WTC11 (cell line): ENCODE data around the gene CACUL1. TPM values are rescaled to one million over a fixed set of nuclear protein-coding genes. Genes with fewer than 3 reads are reported as not detected.

Source experiments
- ATAC-seq: fragments of 200-7000 bp; cut with Tn5 transposase; 2 replicates; pipeline ENCODE4 v1.10.0; 2021; ENCODE audit warnings: mild to moderate bottlenecking, moderate library complexity
- CTCF ChIA-PET: fragments of 300-600 bp; sonication (Branson Sonifier 250); formaldehyde crosslinking; loops from one replicate; lab custom pipeline; 2021; ENCODE audit warnings: antibody characterized with exemption; lab: Charles Lee
- POLR2A ChIA-PET: fragments of 350-600 bp; sonication (Branson Sonifier 250); formaldehyde crosslinking; loops from one replicate; lab custom pipeline; 2021; ENCODE audit warnings: antibody characterized with exemption; lab: Charles Lee
- DNase-seq: peaks from one replicate; pipeline ENCODE4 v3.0.0; 2021; ENCODE audit warnings: low spot score
- H3K27ac Mint-ChIP-seq: 2 replicates; pipeline ENCODE4 v1.8.0; 2021; ENCODE audit warnings: mixed read lengths
- H3K27me3 Mint-ChIP-seq: 2 replicates; pipeline ENCODE4 v1.8.0; 2021; ENCODE audit warnings: low read depth, mild to moderate bottlenecking, moderate library complexity, mixed read lengths
- H3K36me3 Mint-ChIP-seq: 2 replicates; pipeline ENCODE4 v1.8.0; 2021; ENCODE audit warnings: mixed read lengths
- H3K4me1 Mint-ChIP-seq: 2 replicates; pipeline ENCODE4 v1.8.0; 2022; ENCODE audit warnings: mixed read lengths
- H3K4me3 Mint-ChIP-seq: 2 replicates; pipeline ENCODE4 v1.8.0; 2021; ENCODE audit warnings: mild to moderate bottlenecking, moderate library complexity, mixed read lengths
- H3K9me3 Mint-ChIP-seq: 2 replicates; pipeline ENCODE4 v1.8.0; 2021; ENCODE audit warnings: mixed read lengths
- CBFB ChIP-seq: sonication (generic); formaldehyde crosslinking; IDR thresholded peaks from 2 replicates; pipeline ENCODE4 v1.8.1; 2022; ENCODE audit warnings: mild to moderate bottlenecking, low read depth, missing genetic modification reagents
- CTCF ChIP-seq: fragments of 200-600 bp; IDR thresholded peaks from 2 replicates; pipeline ENCODE4 v1.8.0; 2022; ENCODE audit warnings: antibody characterized with exemption
- E2F1 ChIP-seq: sonication (generic); formaldehyde crosslinking; IDR thresholded peaks from 2 replicates; pipeline ENCODE4 v1.8.0; 2022; ENCODE audit warnings: mild to moderate bottlenecking, missing genetic modification reagents
- ELF4 ChIP-seq: sonication (generic); formaldehyde crosslinking; IDR thresholded peaks from 2 replicates; pipeline ENCODE4 v1.8.1; 2022; ENCODE audit warnings: low read depth, mild to moderate bottlenecking, moderate library complexity, missing genetic modification reagents
- ESRRA ChIP-seq: sonication (generic); formaldehyde crosslinking; IDR thresholded peaks from 2 replicates; pipeline ENCODE4 v1.8.1; 2022; ENCODE audit warnings: mild to moderate bottlenecking, missing genetic modification reagents, borderline replicate concordance
- FOXJ3 ChIP-seq: sonication (generic); formaldehyde crosslinking; IDR thresholded peaks from 2 replicates; pipeline ENCODE4 v1.9.0; 2021; ENCODE audit warnings: missing genetic modification reagents, mild to moderate bottlenecking, borderline replicate concordance
- GRHL2 ChIP-seq: fragments of 250-450 bp; sonication (Bioruptor Pico); IDR thresholded peaks from 2 replicates; pipeline ENCODE4 v1.8.0; 2022; ENCODE audit warnings: mild to moderate bottlenecking, moderate library complexity; ENCODE audit not compliant: insufficient replicate concordance, severe bottlenecking
- HMGXB4 ChIP-seq: sonication (generic); formaldehyde crosslinking; IDR thresholded peaks from 2 replicates; pipeline ENCODE4 v1.8.1; 2023; ENCODE audit warnings: mild to moderate bottlenecking, moderate library complexity, missing genetic modification reagents
- JUN ChIP-seq: sonication (generic); formaldehyde crosslinking; IDR thresholded peaks from 2 replicates; pipeline ENCODE4 v1.8.0; 2023; ENCODE audit warnings: mild to moderate bottlenecking, missing genetic modification reagents
- NR3C1 ChIP-seq: sonication (generic); formaldehyde crosslinking; conservative IDR thresholded peaks from 2 replicates; pipeline ENCODE4 v1.8.1; 2023; ENCODE audit warnings: low read depth, mild to moderate bottlenecking, missing genetic modification reagents
- ZNF263 ChIP-seq: sonication (generic); formaldehyde crosslinking; IDR thresholded peaks from 2 replicates; pipeline ENCODE4 v1.8.1; 2022; ENCODE audit warnings: low read depth, mild to moderate bottlenecking, moderate library complexity, missing genetic modification reagents
- ZNF532 ChIP-seq: fragments of 250-450 bp; sonication (Bioruptor Pico); IDR thresholded peaks from 2 replicates; pipeline ENCODE4 v1.9.0; 2021; ENCODE audit warnings: mild to moderate bottlenecking, borderline replicate concordance
- total RNA-seq: library from RNA; stranded (reverse); gene quantifications from 3 replicates; pipeline ENCODE4 v1.2.3, GENCODE V29; 2021
- TF ChIP-seq, protein P1 (sequence below): sonication (generic); formaldehyde crosslinking; IDR thresholded peaks from 2 replicates; pipeline ENCODE4 v1.8.0; 2022; ENCODE audit warnings: missing genetic modification reagents
- TF ChIP-seq, protein P2 (sequence below): sonication (generic); formaldehyde crosslinking; IDR thresholded peaks from 2 replicates; pipeline ENCODE4 v1.8.0; 2023; ENCODE audit warnings: mild to moderate bottlenecking, missing genetic modification reagents
- TF ChIP-seq, protein P3 (sequence below): sonication (generic); formaldehyde crosslinking; IDR thresholded peaks from 2 replicates; pipeline ENCODE4 v1.8.0; 2023; ENCODE audit warnings: missing genetic modification reagents

The CACUL1 gene
- total RNA-seq, 1 experiment from 2014 or later, result 41.5 TPM

DNA sequence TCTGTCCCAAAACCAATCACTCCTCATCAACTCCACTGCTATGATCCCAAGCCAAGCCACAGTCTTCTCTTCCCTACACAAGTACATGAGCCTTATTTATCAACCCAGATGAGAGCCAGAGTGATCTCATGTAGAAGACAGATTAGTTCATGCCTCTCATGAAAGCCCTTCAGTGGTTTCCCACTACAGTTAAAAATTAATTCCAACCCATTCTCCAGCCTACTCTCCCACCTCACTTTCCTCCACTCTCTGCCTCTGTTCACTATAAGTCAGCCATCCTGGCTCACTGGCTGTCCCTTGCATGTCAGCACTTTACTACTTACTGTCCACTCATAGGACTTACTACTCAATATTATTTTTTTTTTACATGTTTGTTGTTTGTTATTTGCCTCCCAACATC, 67.3 kb downstream of the CACUL1 start (continued):
- TF ChIP-seq HMGXB4, result no peak
- TF ChIP-seq, protein P1, sequence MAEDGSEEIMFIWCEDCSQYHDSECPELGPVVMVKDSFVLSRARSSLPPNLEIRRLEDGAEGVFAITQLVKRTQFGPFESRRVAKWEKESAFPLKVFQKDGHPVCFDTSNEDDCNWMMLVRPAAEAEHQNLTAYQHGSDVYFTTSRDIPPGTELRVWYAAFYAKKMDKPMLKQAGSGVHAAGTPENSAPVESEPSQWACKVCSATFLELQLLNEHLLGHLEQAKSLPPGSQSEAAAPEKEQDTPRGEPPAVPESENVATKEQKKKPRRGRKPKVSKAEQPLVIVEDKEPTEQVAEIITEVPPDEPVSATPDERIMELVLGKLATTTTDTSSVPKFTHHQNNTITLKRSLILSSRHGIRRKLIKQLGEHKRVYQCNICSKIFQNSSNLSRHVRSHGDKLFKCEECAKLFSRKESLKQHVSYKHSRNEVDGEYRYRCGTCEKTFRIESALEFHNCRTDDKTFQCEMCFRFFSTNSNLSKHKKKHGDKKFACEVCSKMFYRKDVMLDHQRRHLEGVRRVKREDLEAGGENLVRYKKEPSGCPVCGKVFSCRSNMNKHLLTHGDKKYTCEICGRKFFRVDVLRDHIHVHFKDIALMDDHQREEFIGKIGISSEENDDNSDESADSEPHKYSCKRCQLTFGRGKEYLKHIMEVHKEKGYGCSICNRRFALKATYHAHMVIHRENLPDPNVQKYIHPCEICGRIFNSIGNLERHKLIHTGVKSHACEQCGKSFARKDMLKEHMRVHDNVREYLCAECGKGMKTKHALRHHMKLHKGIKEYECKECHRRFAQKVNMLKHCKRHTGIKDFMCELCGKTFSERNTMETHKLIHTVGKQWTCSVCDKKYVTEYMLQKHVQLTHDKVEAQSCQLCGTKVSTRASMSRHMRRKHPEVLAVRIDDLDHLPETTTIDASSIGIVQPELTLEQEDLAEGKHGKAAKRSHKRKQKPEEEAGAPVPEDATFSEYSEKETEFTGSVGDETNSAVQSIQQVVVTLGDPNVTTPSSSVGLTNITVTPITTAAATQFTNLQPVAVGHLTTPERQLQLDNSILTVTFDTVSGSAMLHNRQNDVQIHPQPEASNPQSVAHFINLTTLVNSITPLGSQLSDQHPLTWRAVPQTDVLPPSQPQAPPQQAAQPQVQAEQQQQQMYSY, result no peak
- TF ChIP-seq, protein P2, sequence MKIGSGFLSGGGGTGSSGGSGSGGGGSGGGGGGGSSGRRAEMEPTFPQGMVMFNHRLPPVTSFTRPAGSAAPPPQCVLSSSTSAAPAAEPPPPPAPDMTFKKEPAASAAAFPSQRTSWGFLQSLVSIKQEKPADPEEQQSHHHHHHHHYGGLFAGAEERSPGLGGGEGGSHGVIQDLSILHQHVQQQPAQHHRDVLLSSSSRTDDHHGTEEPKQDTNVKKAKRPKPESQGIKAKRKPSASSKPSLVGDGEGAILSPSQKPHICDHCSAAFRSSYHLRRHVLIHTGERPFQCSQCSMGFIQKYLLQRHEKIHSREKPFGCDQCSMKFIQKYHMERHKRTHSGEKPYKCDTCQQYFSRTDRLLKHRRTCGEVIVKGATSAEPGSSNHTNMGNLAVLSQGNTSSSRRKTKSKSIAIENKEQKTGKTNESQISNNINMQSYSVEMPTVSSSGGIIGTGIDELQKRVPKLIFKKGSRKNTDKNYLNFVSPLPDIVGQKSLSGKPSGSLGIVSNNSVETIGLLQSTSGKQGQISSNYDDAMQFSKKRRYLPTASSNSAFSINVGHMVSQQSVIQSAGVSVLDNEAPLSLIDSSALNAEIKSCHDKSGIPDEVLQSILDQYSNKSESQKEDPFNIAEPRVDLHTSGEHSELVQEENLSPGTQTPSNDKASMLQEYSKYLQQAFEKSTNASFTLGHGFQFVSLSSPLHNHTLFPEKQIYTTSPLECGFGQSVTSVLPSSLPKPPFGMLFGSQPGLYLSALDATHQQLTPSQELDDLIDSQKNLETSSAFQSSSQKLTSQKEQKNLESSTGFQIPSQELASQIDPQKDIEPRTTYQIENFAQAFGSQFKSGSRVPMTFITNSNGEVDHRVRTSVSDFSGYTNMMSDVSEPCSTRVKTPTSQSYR (CRISPR knock-in tag), result no peak

DNA sequence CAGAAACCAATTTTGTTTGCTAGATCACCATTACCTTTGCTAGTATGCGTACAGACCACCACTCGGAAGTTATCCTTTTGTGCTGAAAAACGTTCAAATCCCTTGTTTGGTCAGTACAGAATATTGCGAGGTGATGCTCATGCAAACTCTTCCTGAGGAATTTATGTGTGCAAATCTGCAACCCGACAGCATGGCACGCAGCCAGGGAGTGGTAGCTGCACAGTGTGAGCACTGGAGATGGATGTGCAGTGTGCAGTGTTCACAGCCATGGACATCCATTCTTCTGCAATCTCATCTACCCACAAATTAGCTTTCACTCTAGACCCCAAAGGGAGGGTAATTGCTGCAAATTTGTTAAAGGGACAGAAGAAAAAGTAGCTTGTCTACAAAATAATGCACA, 72.2 kb downstream of the CACUL1 start:
- no peak for ATAC-seq
- no peak for DNase-seq
- Mint-ChIP-seq H3K27ac (no peak overlapping the region), H3K4me1 (no peaks in the 10 kb centered on the region), H3K36me3 (peaks cover 29% of the 10 kb centered on the region), H3K9me3 (no peaks in the 10 kb centered on the region), H3K4me3 (no peak overlapping the region), H3K27me3 (no peaks in the 10 kb centered on the region)
- CTCF ChIA-PET, result no interaction called here
- POLR2A ChIA-PET, result interaction anchor here (1.0 kb wide), 1 partner anchor 77 kb away, joined by 3 read pairs; no protein-coding TSS in a partner anchor
- TF ChIP-seq CTCF (no peak), ELF4 (CRISPR knock-in tag) (no peak), HMGXB4 (no peak), CBFB (CRISPR knock-in tag) (no peak), FOXJ3 (no peak), ZNF263 (CRISPR knock-in tag) (no peak), NR3C1 (no peak), ZNF532 (CRISPR knock-in tag) (no peak), E2F1 (CRISPR knock-in tag) (no peak), GRHL2 (CRISPR knock-in tag) (no peak), ESRRA (no peak), JUN (CRISPR knock-in tag) (no peak)
- TF ChIP-seq, protein P3, sequence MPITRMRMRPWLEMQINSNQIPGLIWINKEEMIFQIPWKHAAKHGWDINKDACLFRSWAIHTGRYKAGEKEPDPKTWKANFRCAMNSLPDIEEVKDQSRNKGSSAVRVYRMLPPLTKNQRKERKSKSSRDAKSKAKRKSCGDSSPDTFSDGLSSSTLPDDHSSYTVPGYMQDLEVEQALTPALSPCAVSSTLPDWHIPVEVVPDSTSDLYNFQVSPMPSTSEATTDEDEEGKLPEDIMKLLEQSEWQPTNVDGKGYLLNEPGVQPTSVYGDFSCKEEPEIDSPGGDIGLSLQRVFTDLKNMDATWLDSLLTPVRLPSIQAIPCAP (CRISPR knock-in tag), result no peak
